GM18867 (cell line): Measurements from ENCODE around the gene PAX7.
"Not testable (repeated sequence)": the region's sequence is repeated elsewhere in the genome, so short reads cannot be mapped to it uniquely, and the experiment has no call there.

Experiments used
- ATAC-seq: cut with Tn5 transposase; IDR thresholded peaks from one replicate; pipeline ENCODE4 v1.9.1; 2021; ENCODE audit warnings: mild to moderate bottlenecking, moderate library complexity; ENCODE audit not compliant: unreplicated experiment

PAX7 gene

GRCh38 chr1:18749569-18749968 lies 118.9 kb downstream of the PAX7 start:
- ATAC-seq: no peak

DNA sequence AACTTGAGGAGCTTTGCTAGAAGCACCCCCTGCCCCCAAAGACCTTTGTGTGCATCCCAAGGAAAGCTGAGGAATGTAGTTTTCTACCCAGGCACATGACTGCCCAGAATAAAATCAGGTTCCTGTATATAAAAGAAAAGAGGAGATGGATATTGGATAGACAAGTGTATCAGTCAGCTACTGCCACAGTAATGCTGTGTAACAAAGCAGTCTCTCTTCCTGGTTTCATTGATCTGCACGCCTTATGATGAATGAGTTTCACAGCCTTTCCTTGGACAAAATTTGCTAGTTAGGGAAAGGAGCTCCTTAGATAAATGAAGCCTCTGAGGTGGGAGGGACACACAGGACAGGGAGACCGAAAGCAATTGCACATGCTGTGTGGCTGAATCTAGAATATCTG lies 120.0 kb downstream of the PAX7 start:
- no peak for ATAC-seq

- ATAC-seq: no peak
Measured at GRCh38 chr1:18751425-18751824, 120.8 kb downstream of the PAX7 start.

DNA sequence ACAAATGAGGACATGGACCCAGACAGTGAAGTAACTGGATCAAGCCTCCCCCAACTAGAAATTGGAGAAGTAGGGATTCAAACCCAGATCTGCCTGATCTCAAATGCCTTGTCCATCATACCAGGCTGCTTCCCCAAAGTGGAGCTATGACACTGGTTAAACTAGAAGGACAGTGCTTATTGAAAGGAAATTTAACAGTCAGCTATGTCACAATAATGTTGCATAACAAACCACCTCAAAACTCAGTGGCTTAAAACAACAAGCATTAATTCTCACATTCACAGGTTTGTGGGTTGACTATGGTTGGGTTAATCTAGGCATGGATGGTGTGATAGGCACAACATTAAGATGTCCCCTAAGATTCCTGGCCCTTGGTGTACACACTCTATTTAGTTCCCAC lies 121.8 kb downstream of the PAX7 start:
- no peak for ATAC-seq

DNA sequence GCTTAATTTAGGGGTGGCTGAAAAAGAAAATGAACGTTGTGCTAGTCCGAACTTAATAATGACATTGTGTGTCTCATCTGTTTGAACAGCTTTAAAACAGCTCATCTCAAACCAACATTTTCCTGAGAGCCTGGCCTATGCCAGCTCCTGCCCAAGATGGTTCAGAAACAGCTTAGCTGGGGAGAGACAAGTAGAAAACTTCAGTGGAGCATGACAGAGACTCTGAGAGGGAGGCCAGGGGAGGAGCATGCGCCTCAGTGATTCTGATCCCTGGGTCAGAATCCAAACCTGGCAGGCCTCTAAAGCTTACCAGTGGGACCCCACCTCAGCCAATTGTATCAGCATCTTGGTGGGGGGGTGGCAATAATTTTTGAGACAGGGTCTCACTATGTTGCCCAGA lies 129.5 kb downstream of the PAX7 start:
- no peak for ATAC-seq

GRCh38 chr1:18761948-18762840 lies 131.5 kb downstream of the PAX7 start:
- no peak for ATAC-seq

GRCh38 chr1:18764362-18764761 lies 133.7 kb downstream of the PAX7 start:
- ATAC-seq: no peak

- no peak for ATAC-seq
Measured at GRCh38 chr1:18765725-18766124, 135.1 kb downstream of the PAX7 start.

DNA sequence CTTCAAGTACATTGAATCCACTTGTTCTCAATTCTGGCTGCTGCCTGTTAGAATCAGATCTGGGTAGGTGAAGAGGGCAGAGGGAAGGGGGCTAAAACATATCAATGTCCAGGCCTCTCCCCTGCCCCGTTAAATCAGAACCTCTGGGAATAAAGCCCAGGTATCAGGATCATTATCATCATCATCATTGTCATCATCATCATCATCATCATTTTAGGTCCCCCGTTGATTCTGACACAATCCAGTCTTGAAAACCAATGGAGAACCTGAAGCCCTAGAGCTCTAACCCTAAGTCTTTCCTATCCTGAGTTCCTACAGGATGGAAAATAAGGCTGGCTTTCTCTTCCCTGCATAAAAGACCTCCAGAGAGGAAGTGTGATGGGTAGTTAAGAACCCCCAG lies 135.7 kb downstream of the PAX7 start:
- ATAC-seq: no peak

- ATAC-seq: not testable (repeated sequence)
Measured at GRCh38 chr1:18767576-18767975, 136.9 kb downstream of the PAX7 start.

GRCh38 chr1:18768086-18768485 lies 137.4 kb downstream of the PAX7 start:
- ATAC-seq: no peak

- no peak for ATAC-seq
Measured at GRCh38 chr1:18769140-18769539, 138.5 kb downstream of the PAX7 start.

GRCh38 chr1:18770799-18771198 lies 140.2 kb downstream of the PAX7 start:
- no peak for ATAC-seq

- ATAC-seq: no peak
Measured at GRCh38 chr1:18773753-18774152, 143.1 kb downstream of the PAX7 start.

- ATAC-seq: no peak
Measured at GRCh38 chr1:18775341-18775740, 144.7 kb downstream of the PAX7 start.

GRCh38 chr1:18776777-18777176 lies 146.1 kb downstream of the PAX7 start:
- no peak for ATAC-seq

DNA sequence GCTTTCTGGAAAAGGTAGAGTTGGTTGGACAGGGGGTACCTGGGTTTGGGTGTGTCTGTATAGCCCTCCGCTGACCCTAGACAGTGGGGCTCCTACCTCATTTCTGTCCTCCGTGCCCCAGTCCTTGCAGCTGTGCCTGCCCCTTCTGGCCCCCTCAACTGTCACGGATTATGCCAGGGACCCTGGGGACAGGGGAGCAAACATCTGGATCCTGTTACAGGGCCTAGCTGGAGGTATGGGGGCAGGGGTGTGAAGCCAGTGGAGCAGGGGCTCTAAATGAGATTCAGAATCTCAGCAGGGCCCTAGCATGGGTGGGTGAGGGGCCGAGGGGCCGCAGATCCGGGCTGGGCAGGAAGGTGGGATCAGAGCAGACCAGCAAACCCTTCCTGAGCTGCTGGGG lies 147.8 kb downstream of the PAX7 start:
- ATAC-seq: no peak

DNA sequence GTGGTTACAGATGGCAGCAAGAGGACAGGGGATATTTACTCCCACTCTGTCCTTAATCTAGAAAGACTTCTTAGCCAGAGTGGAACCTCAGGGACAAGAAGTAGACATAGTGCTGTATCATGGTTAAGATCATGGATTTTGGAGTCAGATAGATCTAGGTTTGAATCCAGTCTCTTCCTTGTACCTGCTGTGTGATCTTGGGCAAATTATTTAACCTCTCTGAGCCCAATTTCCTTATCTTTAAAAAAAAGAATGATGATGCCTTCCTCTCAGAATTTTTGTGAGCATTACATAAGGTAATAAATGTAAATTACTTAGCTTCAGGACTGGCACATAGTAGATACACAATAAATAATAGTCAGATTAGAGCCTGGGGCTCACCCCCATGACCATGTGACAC lies 150.4 kb downstream of the PAX7 start:
- ATAC-seq: no peak

- ATAC-seq: no peak
Measured at GRCh38 chr1:18783705-18784481, 153.2 kb downstream of the PAX7 start.

GRCh38 chr1:18784482-18784831 lies 153.8 kb downstream of the PAX7 start:
- ATAC-seq: no peak

GRCh38 chr1:18786149-18786548 lies 155.5 kb downstream of the PAX7 start:
- no peak for ATAC-seq

- no peak for ATAC-seq
Measured at GRCh38 chr1:18787825-18788385, 157.3 kb downstream of the PAX7 start.
